Cardiac muscle cell (in vitro differentiated cells and primary cell): Measurements from ENCODE around the gene TNFRSF1B. TPM values are rescaled to one million over a fixed set of nuclear protein-coding genes. Genes with fewer than 3 reads are reported as not detected.

ENCODE experiments used
- DNase-seq, 2 donors: peaks; one replicate each; pipeline versions ENCODE4 v3.0.0 to v3.0.0-alpha.2; 2010 to 2017; ENCODE audit warnings: low read depth in 1 of 2, low spot score in 1 of 2
- H3K27ac ChIP-seq: fragments of 200-600 bp; sonication (generic); 2 replicates; pipeline ENCODE4 v1.5.1; 2016
- H3K27me3 ChIP-seq: fragments of 200-600 bp; sonication (generic); 2 replicates; pipeline ENCODE4 v1.6.0; 2016; ENCODE audit warnings: control low read depth
- H3K36me3 ChIP-seq: fragments of 200-600 bp; sonication (generic); 2 replicates; pipeline ENCODE4 v1.5.1; 2016; ENCODE audit warnings: control low read depth
- H3K4me1 ChIP-seq: fragments of 200-600 bp; sonication (generic); 2 replicates; pipeline ENCODE4 v1.8.1; 2017; ENCODE audit warnings: low read depth, mild to moderate bottlenecking, mixed run types
- H3K4me3 ChIP-seq: fragments of 200-600 bp; sonication (generic); 2 replicates; pipeline ENCODE4 v1.5.1; 2016; ENCODE audit warnings: mild to moderate bottlenecking
- H3K9me3 ChIP-seq: fragments of 200-600 bp; sonication (generic); 2 replicates; pipeline ENCODE4 v1.5.1; 2017; ENCODE audit warnings: low read depth, mild to moderate bottlenecking, control low read depth
- polyA plus RNA-seq: library from polyadenylated mRNA; unstranded; fragments of >200 nt; fragmentation: Nextera tagmentation; extraction: Ambion mirVana; gene quantifications from 2 replicates; pipeline ENCODE4 v1.2.1, GENCODE V29; 2016
- total RNA-seq: library from RNA; depleted of rRNA; stranded (reverse); fragments of >200 nt; gene quantifications from 2 replicates; pipeline ENCODE4 v1.2.3, GENCODE V29; 2016
- TF ChIP-seq, protein P1 (sequence below): IDR thresholded peaks from 2 replicates; pipeline ENCODE4 v1.5.1; 2012; ENCODE audit warnings: low read depth, mild to moderate bottlenecking, low read length

The TNFRSF1B gene
- total and polyA plus RNA-seq, 2 experiments from 2014 or later: 0.27 TPM; not detected in 1

DNA sequence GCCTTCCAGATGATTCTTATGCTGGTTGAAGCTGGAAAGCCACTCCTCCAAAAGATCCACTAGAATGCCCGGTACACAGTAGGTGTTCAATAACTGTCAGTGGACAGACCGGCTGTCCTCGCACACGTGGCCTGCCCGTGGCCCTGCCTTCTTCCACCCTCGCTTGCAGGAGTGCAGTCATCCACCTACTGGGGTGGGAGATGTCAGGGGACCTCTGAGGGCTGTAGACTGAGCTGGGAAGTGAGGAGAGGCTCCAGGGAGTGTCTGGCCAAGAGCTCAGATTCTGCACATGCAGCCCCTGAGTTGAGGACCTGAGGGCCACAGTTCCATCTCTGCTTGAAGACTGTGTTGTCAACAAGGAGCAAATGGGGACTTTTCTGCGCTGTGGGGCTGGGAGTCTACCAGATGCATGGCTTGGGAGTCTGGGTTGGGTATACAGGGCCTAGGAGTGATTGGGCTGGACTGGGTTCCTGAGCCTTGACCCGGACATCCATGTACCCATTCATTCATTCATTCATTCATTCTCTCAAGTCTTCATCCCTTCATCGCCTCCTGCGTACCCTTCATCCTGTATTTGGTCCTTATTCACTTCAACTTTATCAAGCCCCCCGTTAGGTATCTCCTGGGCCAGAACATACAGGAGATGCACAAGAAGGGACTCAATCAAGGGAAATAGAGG, 4.2 kb upstream of the TNFRSF1B start:
- H3K4me3 ChIP-seq: no peak overlapping the region
- H3K27ac ChIP-seq: no peak overlapping the region
- DNase-seq: no peak
- TF ChIP-seq, protein P1, sequence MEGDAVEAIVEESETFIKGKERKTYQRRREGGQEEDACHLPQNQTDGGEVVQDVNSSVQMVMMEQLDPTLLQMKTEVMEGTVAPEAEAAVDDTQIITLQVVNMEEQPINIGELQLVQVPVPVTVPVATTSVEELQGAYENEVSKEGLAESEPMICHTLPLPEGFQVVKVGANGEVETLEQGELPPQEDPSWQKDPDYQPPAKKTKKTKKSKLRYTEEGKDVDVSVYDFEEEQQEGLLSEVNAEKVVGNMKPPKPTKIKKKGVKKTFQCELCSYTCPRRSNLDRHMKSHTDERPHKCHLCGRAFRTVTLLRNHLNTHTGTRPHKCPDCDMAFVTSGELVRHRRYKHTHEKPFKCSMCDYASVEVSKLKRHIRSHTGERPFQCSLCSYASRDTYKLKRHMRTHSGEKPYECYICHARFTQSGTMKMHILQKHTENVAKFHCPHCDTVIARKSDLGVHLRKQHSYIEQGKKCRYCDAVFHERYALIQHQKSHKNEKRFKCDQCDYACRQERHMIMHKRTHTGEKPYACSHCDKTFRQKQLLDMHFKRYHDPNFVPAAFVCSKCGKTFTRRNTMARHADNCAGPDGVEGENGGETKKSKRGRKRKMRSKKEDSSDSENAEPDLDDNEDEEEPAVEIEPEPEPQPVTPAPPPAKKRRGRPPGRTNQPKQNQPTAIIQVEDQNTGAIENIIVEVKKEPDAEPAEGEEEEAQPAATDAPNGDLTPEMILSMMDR: no peak
- H3K27me3 ChIP-seq: peaks cover 16% of the 10 kb centered on the region
- no peaks in the 10 kb centered on the region for H3K9me3 ChIP-seq
- no peaks in the 10 kb centered on the region for H3K4me1 ChIP-seq
- H3K36me3 ChIP-seq: no peaks in the 10 kb centered on the region

DNA sequence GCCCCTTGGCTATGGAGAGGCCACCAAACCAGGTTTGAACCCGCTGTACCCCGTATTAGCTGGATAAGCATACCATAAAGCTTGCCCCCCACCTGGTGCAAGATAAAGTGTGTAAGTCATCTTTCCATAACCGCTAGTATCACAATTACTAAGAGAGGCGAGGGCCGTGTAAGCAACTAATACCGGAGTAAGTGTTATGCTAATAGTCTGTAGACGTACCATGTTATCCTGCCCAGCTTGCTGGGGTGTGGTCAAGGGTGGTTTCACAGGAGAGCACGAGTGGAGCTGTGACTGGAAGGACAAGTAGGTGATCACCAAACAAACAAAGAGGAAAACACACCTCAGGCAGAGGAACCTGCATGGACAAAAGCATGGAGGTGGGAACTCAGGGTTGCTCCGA, 3.6 kb upstream of the TNFRSF1B start:
- Histone ChIP-seq H3K27me3 (peaks cover 22% of the 10 kb centered on the region), H3K4me3 (no peak overlapping the region), H3K4me1 (no peaks in the 10 kb centered on the region), H3K36me3 (no peaks in the 10 kb centered on the region), H3K9me3 (no peaks in the 10 kb centered on the region), H3K27ac (no peak overlapping the region)
- DNase-seq: no peak
- TF ChIP-seq, protein P1: no peak

DNA sequence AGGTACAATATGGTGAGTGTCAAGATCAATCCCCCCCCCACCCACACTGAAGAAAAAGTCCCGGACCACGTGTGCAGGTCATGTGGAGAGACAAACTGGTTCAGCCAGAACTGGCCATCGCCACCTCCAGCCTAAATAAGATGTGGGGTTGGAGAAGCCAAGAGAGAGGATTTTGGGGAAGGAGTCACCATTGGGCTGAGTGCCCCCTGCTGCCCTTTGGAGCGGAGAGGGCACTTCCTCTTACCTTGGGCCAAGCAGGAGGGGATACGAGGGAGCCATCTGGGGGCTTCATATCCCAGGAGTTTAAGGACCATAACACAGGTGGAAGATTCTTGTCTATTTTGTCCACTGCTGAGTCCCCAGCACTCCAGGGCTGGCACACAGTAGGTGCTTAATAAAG, 2.6 kb upstream of the TNFRSF1B start:
- no peaks in the 10 kb centered on the region for H3K36me3 ChIP-seq
- TF ChIP-seq, protein P1: no peak
- peaks cover 32% of the 10 kb centered on the region for H3K27me3 ChIP-seq
- H3K4me1 ChIP-seq: no peaks in the 10 kb centered on the region
- no peak for DNase-seq
- H3K4me3 ChIP-seq: no peak overlapping the region
- no peaks in the 10 kb centered on the region for H3K9me3 ChIP-seq
- no peak overlapping the region for H3K27ac ChIP-seq

DNA sequence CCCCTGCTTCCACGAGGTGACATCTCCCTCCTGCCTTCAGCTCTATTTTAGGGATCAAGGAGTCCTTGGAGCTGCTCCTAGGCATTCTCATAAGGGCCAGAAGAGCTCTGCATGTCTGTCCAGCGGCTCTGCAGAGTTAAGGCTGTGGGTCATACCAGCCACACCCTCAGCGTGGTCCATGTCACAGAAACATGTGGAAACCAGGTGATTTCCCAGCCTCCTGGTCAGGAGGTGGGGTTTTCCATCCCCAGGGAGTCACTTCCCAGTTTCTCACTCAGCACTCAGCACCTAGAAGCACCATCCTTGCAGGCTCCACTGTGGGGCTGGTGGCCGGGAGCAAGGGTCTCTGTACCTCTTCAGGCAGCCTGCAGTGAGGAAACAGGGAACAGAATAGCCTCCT, 1.4 kb upstream of the TNFRSF1B start:
- TF ChIP-seq, protein P1: no peak
- peaks cover 37% of the 10 kb centered on the region for H3K27me3 ChIP-seq
- H3K9me3 ChIP-seq: no peaks in the 10 kb centered on the region
- no peak overlapping the region for H3K27ac ChIP-seq
- H3K4me3 ChIP-seq: no peak overlapping the region
- no peaks in the 10 kb centered on the region for H3K36me3 ChIP-seq
- H3K4me1 ChIP-seq: no peaks in the 10 kb centered on the region
- no peak for DNase-seq

DNA sequence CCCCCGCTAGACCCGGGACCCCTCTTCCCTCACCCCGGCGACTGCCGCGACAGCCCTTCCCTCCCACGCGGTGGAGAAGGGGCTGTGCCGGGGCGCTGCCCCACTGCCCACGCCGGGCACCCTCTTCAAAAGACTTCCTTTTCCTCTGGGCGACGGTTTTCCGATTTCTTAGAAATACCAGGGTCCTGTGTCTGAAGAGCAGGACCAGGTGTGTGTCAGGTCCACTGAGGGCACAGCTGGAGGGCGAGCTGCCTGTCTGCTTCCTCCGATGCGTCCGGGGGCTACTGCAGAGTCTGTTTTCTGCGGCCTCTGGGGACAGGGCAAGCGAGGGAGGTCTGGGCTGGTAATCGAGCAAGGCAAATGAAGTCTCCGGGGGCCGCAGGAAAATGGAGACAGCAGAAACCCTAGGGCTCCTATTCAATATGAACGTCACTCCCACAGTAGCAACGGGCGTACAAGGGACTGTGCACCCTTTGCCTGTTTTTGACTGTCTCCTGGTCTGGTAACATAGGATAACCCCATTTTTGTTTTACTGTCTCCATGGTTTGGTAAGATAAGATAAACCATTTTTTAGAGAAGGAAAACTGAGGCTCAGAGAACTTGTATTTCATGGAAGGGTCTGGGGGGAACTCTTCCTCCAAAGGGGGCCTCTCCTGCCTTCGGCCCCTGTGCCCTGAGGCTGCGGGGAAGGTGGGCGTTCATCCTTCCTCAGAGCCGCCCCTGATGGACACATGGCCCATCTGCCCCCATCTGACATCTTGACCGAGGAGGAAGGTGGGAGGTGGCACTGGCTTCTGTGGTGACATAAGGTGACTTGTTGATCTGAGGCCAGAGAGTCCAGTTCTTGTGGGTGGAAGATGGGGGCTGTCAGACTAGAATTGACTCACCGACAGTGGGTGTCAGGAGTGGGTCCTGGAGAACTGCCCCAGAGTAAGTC, 970 bp downstream of the TNFRSF1B start:
- TF ChIP-seq, protein P1: no peak
- Histone ChIP-seq H3K9me3 (no peaks in the 10 kb centered on the region), H3K4me3 (no peak overlapping the region), H3K27me3 (peaks cover 37% of the 10 kb centered on the region), H3K36me3 (no peaks in the 10 kb centered on the region), H3K27ac (no peak overlapping the region), H3K4me1 (no peaks in the 10 kb centered on the region)
- no peak for DNase-seq
